Upper lobe of left lung (tissue), 4 donors: Measurements from ENCODE around the gene DOCK6.

Experiments
- CTCF ChIP-seq, 6 experiments: fragments of 450-650 bp in 4 of 6; fragments of 200-600 bp in 2 of 6; sonication (generic) in 2 of 6; IDR thresholded peaks; one replicate each; pipeline ENCODE4 v1.5.1; 2016 to 2019; ENCODE audit warnings: antibody characterized with exemption in 6 of 6
- EP300 ChIP-seq, 4 donors: sonication (generic); formaldehyde crosslinking; IDR thresholded peaks; one replicate each; pipeline ENCODE4 v1.5.1; 2017; ENCODE audit warnings: antibody characterized with exemption in 4 of 4, control low read depth in 2 of 4
- POLR2A ChIP-seq, 4 donors: fragments of 450-650 bp; IDR thresholded peaks; one replicate each; pipeline ENCODE4 v1.5.1; 2016 to 2017; ENCODE audit warnings: antibody characterized with exemption in 4 of 4, mild to moderate bottlenecking in 2 of 4
- POLR2AphosphoS5 ChIP-seq, 2 donors: sonication (generic); formaldehyde crosslinking; IDR thresholded peaks; one replicate each; pipeline ENCODE4 v1.5.1; 2017; ENCODE audit warnings: antibody characterized with exemption in 2 of 2

GRCh38 chr19:11279505-11280236 lies 17.3 kb upstream of the DOCK6 start:
- TF ChIP-seq CTCF (IDR thresholded peaks at IDR 0.05): no peak
- TF ChIP-seq POLR2A (IDR thresholded peaks at IDR 0.05): no peak
- no peak for TF ChIP-seq EP300 (IDR thresholded peaks at IDR 0.05)
- TF ChIP-seq POLR2AphosphoS5 (IDR thresholded peaks at IDR 0.05): no peak
